HepG2 (cell line): ENCODE measurements around the gene PAQR5. TPM values are rescaled to one million over a fixed set of nuclear protein-coding genes. Genes with fewer than 3 reads are reported as not detected.

Experiments
- ATAC-seq: fragments of 200-7000 bp; cut with Tn5 transposase; 3 replicates; pipeline ENCODE4 v1.9.1; 2020; ENCODE audit warnings: mild to moderate bottlenecking, moderate library complexity
- BruUV-seq: library from RNA; stranded (reverse); fragments of 400-500 nt; replicated peaks from 2 replicates; lab custom pipeline; 2021; lab: Mats Ljungman, UMichigan
- CTCF ChIA-PET: fragments of 300-600 bp; formaldehyde crosslinking; extraction: SDS; loops from one replicate; lab custom pipeline; 2021; ENCODE audit warnings: low total read pairs, inconsistent platforms, low intra/inter-chr PET ratio; lab: Yijun Ruan, JAX
- POLR2A ChIA-PET: fragments of 350-600 bp; sonication (Branson Sonifier 250); formaldehyde crosslinking; loops from one replicate; lab custom pipeline; 2020; ENCODE audit warnings: antibody characterized with exemption, inconsistent platforms; lab: Yijun Ruan, JAX
- DNase-seq: peaks from one replicate; pipeline ENCODE4 v3.0.0-alpha.2; 2015; ENCODE audit warnings: low spot score
- FAIRE-seq: peaks from 3 replicates; lab custom pipeline; 2011; peaks lifted over from hg19 to GRCh38; lab: Jason Lieb, UNC
- H2AFZ ChIP-seq: one replicate; pipeline ENCODE4 v1.6.1; 2011; ENCODE audit warnings: low read length, inconsistent platforms
- H3K27ac ChIP-seq: fragments of 300-600 bp; 3 replicates; pipeline ENCODE4 v1.8.0; 2011; ENCODE audit warnings: mixed run types, mild to moderate bottlenecking, mixed read lengths, low read length, inconsistent platforms; ENCODE audit not compliant: insufficient read depth; ENCODE audit errors: extremely low read length
- H3K27me3 ChIP-seq, 2 experiments: fragments of 200-600 bp in 1 of 2; 2 replicates in 1 of 2; 3 replicates in 1 of 2; pipeline versions ENCODE4 v1.6.0 to v1.8.0; 2011; ENCODE audit warnings: low read length in 2 of 2, mild to moderate bottlenecking in 2 of 2, moderate library complexity in 2 of 2, inconsistent platforms in 1 of 2; ENCODE audit not compliant: insufficient read depth in 2 of 2, control insufficient read depth in 1 of 2
- H3K36me3 ChIP-seq, 2 experiments: fragments of 200-600 bp in 1 of 2; replicated peaks in 1 of 2; 2 replicates in 1 of 2; 3 replicates in 1 of 2; pipeline versions ENCODE4 v1.5.1 to v1.8.0; 2011; ENCODE audit warnings: low read length in 2 of 2, inconsistent platforms in 1 of 2; ENCODE audit not compliant: insufficient read depth in 2 of 2, control insufficient read depth in 1 of 2
- H3K4me1 ChIP-seq: 2 replicates; pipeline ENCODE4 v1.5.1; 2012; ENCODE audit warnings: low read length, inconsistent platforms; ENCODE audit not compliant: insufficient read depth
- H3K4me2 ChIP-seq: 2 replicates; pipeline ENCODE4 v1.6.0; 2011; ENCODE audit warnings: low read depth, low read length, inconsistent platforms
- H3K4me3 ChIP-seq, 3 experiments: fragments of 200-600 bp in 1 of 3; sonication (generic), shearing (Covaris generic) in 1 of 3; replicated peaks in 1 of 3; 2 replicates each; pipeline ENCODE4 v1.5.1; 2011 to 2016; ENCODE audit warnings: low read length in 3 of 3, inconsistent platforms in 2 of 3, low read depth in 2 of 3, mild to moderate bottlenecking in 2 of 3, control low read depth in 1 of 3, mixed read lengths in 1 of 3; ENCODE audit not compliant: insufficient read depth in 1 of 3
- H3K79me2 ChIP-seq: one replicate; pipeline ENCODE4 v1.6.1; 2011; ENCODE audit warnings: low read length, inconsistent platforms; ENCODE audit not compliant: insufficient read depth
- H3K9ac ChIP-seq: 2 replicates; pipeline ENCODE4 v1.6.0; 2011; ENCODE audit warnings: mild to moderate bottlenecking, low read depth, low read length, inconsistent platforms; ENCODE audit not compliant: insufficient read depth
- H3K9me3 ChIP-seq: 2 replicates; pipeline ENCODE4 v1.5.1; 2012; ENCODE audit warnings: mild to moderate bottlenecking, low read length
- H4K20me1 ChIP-seq: 2 replicates; pipeline ENCODE4 v1.6.0; 2011; ENCODE audit warnings: inconsistent platforms, mild to moderate bottlenecking, low read length, moderate library complexity; ENCODE audit not compliant: insufficient read depth
- ARID4A ChIP-seq: sonication (generic); formaldehyde crosslinking; IDR thresholded peaks from 2 replicates; pipeline ENCODE4 v1.5.0; 2020; ENCODE audit warnings: mild to moderate bottlenecking, missing genetic modification reagents, borderline replicate concordance
- ATRX ChIP-seq: sonication (generic); formaldehyde crosslinking; IDR thresholded peaks from 2 replicates; pipeline ENCODE4 v1.4.0; 2020; ENCODE audit warnings: missing genetic modification reagents, borderline replicate concordance
- CSRNP1 ChIP-seq: sonication (generic); formaldehyde crosslinking; IDR thresholded peaks from 2 replicates; pipeline ENCODE4 v1.8.1; 2023; ENCODE audit warnings: mild to moderate bottlenecking, missing genetic modification reagents
- GATA4 ChIP-seq: sonication (generic); IDR thresholded peaks from 2 replicates; pipeline ENCODE4 v1.6.1; 2016; ENCODE audit warnings: antibody characterized with exemption, low read depth, borderline replicate concordance
- MAZ ChIP-seq, 2 experiments: sonication (generic) in 1 of 2; formaldehyde crosslinking in 1 of 2; IDR thresholded peaks; 2 replicates each; pipeline versions ENCODE4 v1.5.0 to v1.6.1; 2012 to 2020; ENCODE audit warnings: low read depth in 2 of 2, mild to moderate bottlenecking in 2 of 2, borderline replicate concordance in 1 of 2, improper control_type of control experiment in 1 of 2, low read length in 1 of 2, missing genetic modification reagents in 1 of 2, moderate library complexity in 1 of 2
- MYC ChIP-seq: sonication (generic); formaldehyde crosslinking; IDR thresholded peaks from 2 replicates; pipeline ENCODE4 v1.9.0; 2021; ENCODE audit warnings: missing genetic modification reagents, borderline replicate concordance
- RBM39 ChIP-seq: fragments of 200-400 bp; formaldehyde crosslinking; IDR thresholded peaks from one replicate; pipeline ENCODE4 v1.6.1; 2018; ENCODE audit warnings: antibody characterized with exemption, mild to moderate bottlenecking, low read depth, low read length; ENCODE audit not compliant: poor library complexity, severe bottlenecking
- SOX5 ChIP-seq: IDR thresholded peaks from 2 replicates; pipeline ENCODE4 v1.6.1; 2016; ENCODE audit warnings: borderline replicate concordance
- ZNF337 ChIP-seq: sonication (generic); formaldehyde crosslinking; IDR thresholded peaks from 2 replicates; pipeline ENCODE4 v1.5.1; 2020; ENCODE audit warnings: missing genetic modification reagents, low read depth, mild to moderate bottlenecking, borderline replicate concordance
- ZNF557 ChIP-seq: sonication (generic); formaldehyde crosslinking; IDR thresholded peaks from 2 replicates; pipeline ENCODE4 v1.4.0; 2020; ENCODE audit warnings: missing genetic modification reagents
- ZSCAN9 ChIP-seq: IDR thresholded peaks from 2 replicates; pipeline ENCODE4 v1.6.1; 2016; ENCODE audit warnings: borderline replicate concordance
- WGBS: methylation state at CpG from one replicate; pipeline ENCODE4 v1.1.6; 2017; ENCODE audit warnings: low lambda C conversion rate; 5-methylcytosine and 5-hydroxymethylcytosine counted together
- in situ Hi-C: cut with HindIII; loops from 2 replicates; pipeline ENCODE4 v1.10.0; 2017; ENCODE audit warnings: low pct_unique_long_range_greater_than_20kb; ENCODE audit not compliant: extremely low pct_ligation_motif_present
- intact Hi-C: fragments of 100-400 bp; cut with micrococcal nuclease; formaldehyde crosslinking; loops from one replicate; pipeline ENCODE4 v1.10.0; 2022; ENCODE audit not compliant: unreplicated experiment
- polyA plus RNA-seq, 8 experiments: library from polyadenylated mRNA; depleted of rRNA in 3 of 8; stranded (reverse) in 7 of 8; unstranded in 1 of 8; fragments of >200 nt; fragmentation: Illumina TruSeq in 4 of 8; extraction: Trizol in 4 of 8; gene quantifications; 2 replicates each; pipeline versions ENCODE4 v1.2.1 to v1.2.3, GENCODE V29; 2011 to 2016; ENCODE audit warnings: low read depth in 4 of 8, missing spikeins in 1 of 8, mixed read lengths in 1 of 8; ENCODE audit not compliant: insufficient read depth in 1 of 8
- total RNA-seq, 5 experiments: library from RNA; depleted of rRNA; stranded (reverse); fragments of >200 nt; fragmentation: Illumina TruSeq; extraction: Trizol; gene quantifications; 2 replicates each; pipeline ENCODE4 v1.2.3, GENCODE V29; 2016; ENCODE audit warnings: low read depth in 1 of 5
- TF ChIP-seq, protein P1 (sequence below): IDR thresholded peaks from 2 replicates; pipeline ENCODE4 v1.6.1; 2016; ENCODE audit warnings: control low read depth
- TF ChIP-seq, protein P2 (sequence below): sonication (generic); formaldehyde crosslinking; IDR thresholded peaks from 2 replicates; pipeline ENCODE4 v1.5.0; 2020; ENCODE audit warnings: missing genetic modification reagents

PAQR5 gene
- total and polyA plus RNA-seq, 2 of the 13 experiments (the other 11 are each of a cell fraction or from before 2014, with no cell fraction given), result 0.53 to 1.3 TPM

DNA sequence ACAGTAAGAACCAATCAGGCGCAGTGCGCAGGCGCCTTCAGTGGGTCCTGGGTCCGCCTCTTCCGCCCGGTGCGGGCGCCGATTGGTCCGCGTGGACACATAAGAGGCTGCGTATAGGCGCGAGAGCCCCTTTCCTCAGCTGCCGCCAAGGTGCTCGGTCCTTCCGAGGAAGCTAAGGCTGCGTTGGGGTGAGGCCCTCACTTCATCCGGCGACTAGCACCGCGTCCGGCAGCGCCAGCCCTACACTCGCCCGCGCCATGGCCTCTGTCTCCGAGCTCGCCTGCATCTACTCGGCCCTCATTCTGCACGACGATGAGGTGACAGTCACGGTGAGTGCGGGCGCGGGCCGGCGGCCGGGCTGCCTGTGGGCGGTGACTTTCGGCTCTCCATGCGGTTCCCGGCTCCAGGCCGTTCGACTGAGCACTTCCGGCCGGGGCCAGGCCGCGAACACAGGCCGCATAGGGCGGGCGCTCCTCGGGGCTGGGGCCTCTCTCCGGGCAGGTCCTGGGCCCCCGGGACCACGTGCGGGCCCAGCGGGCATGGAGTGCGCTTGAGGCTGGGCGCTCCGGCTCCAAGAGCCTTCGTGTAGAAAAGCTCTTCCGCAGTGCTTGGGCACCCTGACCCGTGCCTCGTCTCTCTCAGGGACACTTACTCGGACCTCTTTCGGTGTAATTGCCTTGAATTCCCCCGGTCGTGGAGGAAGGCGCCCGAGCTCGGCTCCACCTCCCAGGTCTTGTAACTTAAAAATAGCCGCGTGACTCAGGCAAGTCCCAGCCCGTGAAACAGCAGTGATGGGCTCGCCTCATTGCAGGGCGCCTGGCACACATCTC lies 154.2 kb downstream of the PAQR5 start, which contains the start of gene RPLP1:
RPLP1 (plus strand) TSS at position 127 of the 830 bp plus-strand sequence; CDS start at position 258, 131 bp downstream.
- WGBS, result 0% methylated on average over 27 of the region's 77 CpGs
- H3K4me1 ChIP-seq, result peaks cover 27% of the 10 kb centered on the region
- no TSS peak for BruUV-seq
- H3K4me2 ChIP-seq, result peak within 1 kb of the TSS; percentile 93
- H2AFZ ChIP-seq, result peak within 1 kb of the TSS; percentile 87
- intact Hi-C loops, result loop anchor here (5.0 kb wide), 1 partner anchor 36 kb away; no protein-coding TSS in a partner anchor
- peaks cover 31% of the 10 kb centered on the region for H3K79me2 ChIP-seq
- POLR2A ChIA-PET, result interaction anchor here (0.5 to 4.2 kb wide), 18 partner anchors 10 to 1311 kb away, joined by 3 to 149 read pairs (median 4); partner anchors contain the start of genes GLCE, KIF23, TLE3 and UACA
- CTCF ChIA-PET, result no interaction called here
- peak within 1 kb of the TSS; percentile 98 for H3K27ac ChIP-seq
- in situ Hi-C loops, result loop anchor here (25.0 kb wide), 2 partner anchors 634 to 641 kb away; partner anchors contain the start of genes ANP32A and TLE3
- H3K27me3 ChIP-seq, result no peaks in the 10 kb centered on the region; a peak in 1 of 5 replicates
- H3K9me3 ChIP-seq, result no peaks in the 10 kb centered on the region
- FAIRE-seq, result no peak
- peaks cover 40% of the 10 kb centered on the region for H4K20me1 ChIP-seq
- peaks cover 5 to 23% of the 10 kb centered on the region in 2 experiments; a peak in 4 of 5 replicates for H3K36me3 ChIP-seq
- peak; percentile 88 for ATAC-seq
- DNase-seq, result peak; percentile 92
- H3K4me3 ChIP-seq, result peak within 1 kb of the TSS; percentile 79 to 92 (median 89)
- H3K9ac ChIP-seq, result peak within 1 kb of the TSS; percentile 95
- peak; percentile 93 for TF ChIP-seq ARID4A (CRISPR knock-in tag)
- TF ChIP-seq, protein P1, sequence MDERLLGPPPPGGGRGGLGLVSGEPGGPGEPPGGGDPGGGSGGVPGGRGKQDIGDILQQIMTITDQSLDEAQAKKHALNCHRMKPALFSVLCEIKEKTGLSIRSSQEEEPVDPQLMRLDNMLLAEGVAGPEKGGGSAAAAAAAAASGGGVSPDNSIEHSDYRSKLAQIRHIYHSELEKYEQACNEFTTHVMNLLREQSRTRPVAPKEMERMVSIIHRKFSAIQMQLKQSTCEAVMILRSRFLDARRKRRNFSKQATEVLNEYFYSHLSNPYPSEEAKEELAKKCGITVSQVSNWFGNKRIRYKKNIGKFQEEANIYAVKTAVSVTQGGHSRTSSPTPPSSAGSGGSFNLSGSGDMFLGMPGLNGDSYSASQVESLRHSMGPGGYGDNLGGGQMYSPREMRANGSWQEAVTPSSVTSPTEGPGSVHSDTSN (CRISPR knock-in tag), result no peak
- peak; percentile 92 for TF ChIP-seq GATA4
- TF ChIP-seq MAZ (IDR thresholded peaks at IDR 0.05; ENCODE audit: borderline replicate concordance, low read depth, low read length), result peak; percentile 34; the same call in 1 of the 2 replicates
- TF ChIP-seq MAZ (CRISPR knock-in tag; IDR thresholded peaks at IDR 0.05; ENCODE audit: low read depth), result peak; percentile 86
- no peak for TF ChIP-seq ATRX (CRISPR knock-in tag)
- TF ChIP-seq MYC, result peak; percentile 95
- TF ChIP-seq ZSCAN9 (CRISPR knock-in tag), result 0 out of 2 replicates have a peak, but pooled peaks have one; percentile 14
- peak; percentile 66; the same call in 1 of the 2 replicates for TF ChIP-seq ZNF557 (CRISPR knock-in tag)
- peak; percentile 98 for TF ChIP-seq RBM39
- TF ChIP-seq ZNF337 (CRISPR knock-in tag), result no peak
- peak; percentile 35; the same call in 1 of the 2 replicates for TF ChIP-seq SOX5 (CRISPR knock-in tag)
- peak; percentile 92 for TF ChIP-seq CSRNP1 (CRISPR knock-in tag)
- TF ChIP-seq, protein P2, sequence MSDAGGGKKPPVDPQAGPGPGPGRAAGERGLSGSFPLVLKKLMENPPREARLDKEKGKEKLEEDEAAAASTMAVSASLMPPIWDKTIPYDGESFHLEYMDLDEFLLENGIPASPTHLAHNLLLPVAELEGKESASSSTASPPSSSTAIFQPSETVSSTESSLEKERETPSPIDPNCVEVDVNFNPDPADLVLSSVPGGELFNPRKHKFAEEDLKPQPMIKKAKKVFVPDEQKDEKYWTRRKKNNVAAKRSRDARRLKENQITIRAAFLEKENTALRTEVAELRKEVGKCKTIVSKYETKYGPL, result peak; percentile 68; the same call in 1 of the 2 replicates
